DMS 273 (cell line): ENCODE measurements around the gene MTFP1.
"Not testable (repeated sequence)": the region's sequence is repeated elsewhere in the genome, so short reads cannot be mapped to it uniquely, and the experiment has no call there.

Experiments used
- DNase-seq: peaks from one replicate; lab custom pipeline; 2025; ENCODE audit not compliant: unreplicated experiment; lab: John Stamatoyannopoulos, UW

MTFP1 gene

DNA sequence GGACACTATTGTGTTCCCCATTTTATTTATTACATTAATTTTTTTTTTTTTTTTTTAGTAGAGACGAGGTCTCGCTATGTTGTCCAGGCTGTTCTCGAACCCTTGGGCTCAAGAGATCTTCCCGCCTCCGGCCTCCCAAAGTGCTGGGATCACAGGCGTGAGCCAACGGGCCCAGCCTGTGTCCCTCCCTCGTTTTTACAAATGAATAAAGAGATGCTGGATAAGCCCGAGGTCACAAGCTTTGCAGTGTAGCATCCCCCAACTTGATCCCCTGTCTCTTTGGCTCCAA lies 297 bp upstream of the MTFP1 start:
- DNase-seq, result no peak

DNA sequence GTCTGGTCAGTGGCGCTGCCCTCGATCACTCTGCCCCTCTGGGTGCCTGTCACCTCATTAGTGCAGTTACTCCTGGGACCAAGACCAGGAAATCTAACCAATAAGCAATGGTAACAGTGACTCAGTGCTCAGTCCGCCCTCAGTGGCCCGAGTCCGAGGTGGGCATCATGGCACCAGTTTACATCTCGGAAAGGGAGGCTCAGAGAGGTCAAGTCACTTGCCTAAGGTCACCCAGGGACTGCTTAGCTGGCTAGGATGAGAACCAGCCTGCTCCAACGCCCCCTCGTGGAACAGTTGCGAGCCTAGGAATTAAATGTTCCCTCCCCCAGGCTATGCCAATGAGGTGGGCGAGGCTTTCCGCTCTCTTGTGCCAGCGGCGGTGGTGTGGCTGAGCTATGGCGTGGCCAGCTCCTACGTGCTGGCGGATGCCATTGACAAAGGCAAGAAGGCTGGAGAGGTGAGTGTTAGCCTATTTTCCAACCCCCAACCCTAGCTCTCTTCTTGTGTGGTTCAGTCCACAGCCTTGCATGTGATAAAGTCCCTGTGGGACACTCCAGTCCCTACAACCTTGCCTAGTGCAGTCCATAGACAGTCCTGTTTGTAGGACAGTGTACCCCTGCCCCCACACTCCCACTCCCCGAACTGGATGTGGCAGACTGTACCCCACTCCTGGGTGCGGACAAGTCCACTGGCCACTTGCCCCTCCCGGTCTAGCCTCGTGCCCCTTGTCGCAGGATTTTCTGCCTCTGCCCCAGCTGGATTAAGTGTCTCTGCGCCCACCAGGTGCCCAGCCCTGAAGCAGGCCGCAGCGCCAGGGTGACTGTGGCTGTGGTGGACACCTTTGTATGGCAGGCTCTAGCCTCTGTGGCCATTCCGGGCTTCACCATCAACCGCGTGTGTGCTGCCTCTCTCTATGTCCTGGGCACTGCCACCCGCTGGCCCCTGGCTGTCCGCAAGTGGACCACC lies 1.1 kb downstream of the MTFP1 start:
- DNase-seq, result peak; percentile 89

DNA sequence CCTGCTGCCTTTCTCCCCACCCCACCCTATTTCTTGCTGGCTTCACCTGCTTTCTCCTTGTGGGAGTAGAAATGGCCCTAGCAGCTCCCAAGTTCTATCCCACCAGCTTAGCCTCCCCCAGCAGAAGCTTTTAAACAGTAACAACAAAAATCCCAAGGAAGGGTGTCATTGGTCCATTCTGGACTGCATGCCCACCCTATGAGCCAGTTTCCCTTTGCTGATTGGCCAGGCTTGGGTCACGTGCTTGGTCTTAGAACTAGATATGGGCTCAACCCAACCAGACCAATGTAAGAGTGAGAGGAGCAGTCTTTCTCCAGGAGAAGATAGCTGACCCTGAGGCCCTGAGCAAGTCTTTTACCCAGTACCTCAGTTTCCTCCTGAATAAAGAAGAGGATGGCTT lies 2.3 kb downstream of the MTFP1 start:
- peak; percentile 11 for DNase-seq

DNA sequence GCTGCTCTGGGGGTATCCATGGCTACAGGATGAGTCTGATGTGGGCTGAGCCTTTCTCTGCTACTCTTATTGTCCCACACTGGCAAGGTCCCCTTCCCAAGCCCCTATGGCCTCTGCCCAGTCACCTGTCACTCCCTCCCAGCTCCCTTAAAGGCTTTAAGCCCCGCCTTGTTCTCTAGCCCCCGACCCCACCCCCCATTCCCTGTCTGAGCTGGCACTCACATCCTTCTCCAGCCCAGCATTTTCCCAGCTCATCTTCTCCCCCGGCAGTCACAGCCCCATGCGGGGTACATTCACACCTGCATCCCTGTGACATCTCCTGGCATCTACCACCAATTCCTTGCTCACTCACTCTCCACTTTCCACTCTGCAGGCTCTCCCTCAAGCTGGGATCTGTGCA lies 4.3 kb downstream of the MTFP1 start:
- no peak for DNase-seq

DNA sequence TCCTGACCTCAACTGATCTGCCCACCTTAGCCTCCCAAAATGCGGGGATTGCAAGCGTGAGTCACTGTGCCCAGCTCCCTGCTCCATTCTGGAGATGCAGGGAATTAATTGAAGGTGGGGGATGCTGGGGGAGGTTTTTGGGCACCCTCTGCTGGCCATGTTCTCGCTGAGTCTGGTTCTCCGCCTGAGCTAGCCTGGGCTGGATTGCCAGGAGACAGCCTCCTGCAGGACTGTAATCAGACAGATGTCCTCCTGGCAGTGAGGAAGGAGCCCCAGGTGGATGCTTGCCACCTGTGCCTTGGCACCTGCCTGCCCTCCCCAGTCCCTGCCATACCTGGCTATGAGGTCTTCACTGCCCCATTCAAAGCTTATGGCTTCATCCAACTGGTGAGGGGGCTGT lies 5.4 kb downstream of the MTFP1 start:
- peak; percentile 37 for DNase-seq

DNA sequence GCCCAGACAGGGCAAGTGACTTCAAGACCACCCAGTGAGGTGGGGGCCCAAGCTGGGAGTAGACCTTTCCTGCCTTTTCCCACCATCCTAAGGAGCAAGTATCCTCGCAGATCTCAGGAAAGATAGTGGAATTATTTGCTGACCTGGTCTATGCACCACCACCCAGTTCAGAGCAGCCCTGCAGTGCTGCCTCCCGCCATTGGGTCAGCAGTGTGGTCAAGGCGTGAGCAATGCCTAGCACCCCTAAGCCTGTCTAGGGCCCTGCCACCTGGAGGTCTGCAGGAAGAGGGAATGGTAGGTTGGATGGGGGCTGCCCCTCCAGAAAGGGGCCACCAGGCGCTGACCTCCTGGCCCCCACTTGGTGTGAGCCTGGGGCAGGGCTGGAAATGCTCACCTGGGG lies 6.5 kb downstream of the MTFP1 start:
- no peak for DNase-seq

DNA sequence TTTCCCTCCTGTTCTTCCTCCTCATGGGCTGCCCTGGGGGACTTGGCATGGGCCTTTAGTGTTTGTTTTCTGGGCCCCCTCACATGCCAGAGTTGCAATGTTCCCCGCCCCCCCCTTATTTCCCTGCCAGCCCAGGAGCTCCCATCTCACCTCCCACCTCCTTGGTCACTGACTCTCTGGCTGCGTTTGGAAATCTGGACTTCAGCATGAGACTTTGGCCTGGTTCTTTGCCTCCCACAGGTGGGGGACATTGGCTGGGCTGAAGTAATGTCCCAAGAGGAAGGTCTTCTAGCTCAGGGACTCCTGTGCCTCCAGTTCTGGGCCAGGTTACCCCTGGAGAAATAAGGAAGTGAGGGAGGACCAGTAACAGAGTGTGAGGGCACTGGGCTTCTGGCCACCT lies 7.0 kb downstream of the MTFP1 start:
- DNase-seq, result no peak

DNA sequence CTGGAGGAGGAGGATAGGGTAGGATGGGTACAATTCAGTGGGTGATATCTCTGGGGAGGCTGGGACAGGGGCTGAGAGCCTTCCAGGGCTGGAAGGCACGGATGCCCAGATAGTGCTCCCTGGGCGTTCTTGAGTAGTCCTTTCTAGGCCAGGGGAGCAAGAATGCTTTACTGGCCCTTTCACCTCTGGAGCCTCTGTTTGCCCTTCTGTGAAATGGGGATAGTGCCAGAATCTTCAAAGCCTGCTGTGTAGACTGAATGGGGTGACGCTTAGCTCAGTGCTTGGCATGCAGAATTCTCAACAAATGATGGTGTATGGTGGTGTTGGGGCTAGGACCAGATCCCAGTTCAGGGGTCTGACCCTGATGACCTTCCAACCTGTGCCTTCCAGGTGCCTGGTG lies 7.7 kb downstream of the MTFP1 start:
- DNase-seq, result no peak

DNA sequence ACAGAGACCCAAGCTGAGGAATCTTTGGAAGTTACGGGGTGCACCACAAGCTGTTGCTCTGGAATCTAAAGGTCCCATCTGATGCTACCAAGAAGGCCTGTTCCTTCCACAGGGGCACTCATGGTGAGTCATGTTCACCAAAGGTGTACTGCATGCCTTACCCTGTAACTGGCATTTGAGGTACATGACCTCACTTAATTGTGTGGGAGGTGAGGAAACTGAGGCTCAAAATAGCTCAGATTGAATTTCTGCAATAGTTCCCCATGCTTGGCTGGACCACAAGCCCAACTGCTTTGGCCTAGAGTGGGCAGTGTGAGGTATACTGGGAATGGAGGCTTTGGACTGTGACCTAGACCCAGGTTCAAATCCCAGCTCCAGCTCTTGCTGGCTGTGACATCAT lies 8.2 kb downstream of the MTFP1 start:
- no peak for DNase-seq

DNA sequence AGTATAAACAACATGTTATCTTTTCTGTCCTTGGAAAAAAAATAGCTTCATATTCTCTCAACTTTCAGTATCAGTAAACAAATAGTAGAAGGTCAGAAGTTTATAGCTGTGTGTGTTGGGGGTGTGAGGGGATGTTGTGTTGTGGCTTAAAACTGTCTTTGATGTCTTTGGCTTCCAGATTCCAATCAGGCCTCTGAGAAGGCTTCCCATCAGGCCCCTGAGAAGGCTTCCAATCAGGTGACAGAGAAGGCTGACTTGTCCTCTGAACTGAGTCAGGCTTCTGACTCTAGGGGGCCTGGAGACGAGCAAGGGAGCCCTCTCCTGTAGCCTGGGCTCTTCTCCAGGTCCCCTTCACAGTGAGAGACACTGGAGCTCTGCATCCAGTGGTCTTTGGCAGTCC lies 9.3 kb downstream of the MTFP1 start:
- DNase-seq, result no peak

DNA sequence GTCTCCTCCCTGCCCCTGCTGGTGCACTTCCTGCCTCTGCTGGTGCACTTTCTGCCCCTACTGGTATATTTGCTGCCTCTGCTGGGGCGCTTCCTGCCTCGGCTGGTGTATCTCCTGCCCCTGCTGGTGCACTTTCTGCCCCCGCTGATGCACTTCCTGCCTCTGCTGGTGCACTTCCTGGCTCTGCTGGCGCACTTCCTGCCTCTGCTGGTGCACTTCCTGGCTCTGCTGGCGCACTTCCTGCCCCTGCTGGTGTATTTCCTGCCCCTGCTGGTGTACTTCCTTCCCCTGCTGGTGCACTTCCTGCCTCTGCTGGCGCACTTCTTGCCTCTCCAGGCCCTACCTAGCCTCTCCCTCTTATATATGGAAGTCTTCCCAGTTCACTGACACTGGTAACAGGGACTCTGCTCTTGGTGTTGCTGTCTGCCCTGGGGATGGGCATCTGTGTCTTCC lies 10.1 kb downstream of the MTFP1 start:
- peak; percentile 6 for DNase-seq

DNA sequence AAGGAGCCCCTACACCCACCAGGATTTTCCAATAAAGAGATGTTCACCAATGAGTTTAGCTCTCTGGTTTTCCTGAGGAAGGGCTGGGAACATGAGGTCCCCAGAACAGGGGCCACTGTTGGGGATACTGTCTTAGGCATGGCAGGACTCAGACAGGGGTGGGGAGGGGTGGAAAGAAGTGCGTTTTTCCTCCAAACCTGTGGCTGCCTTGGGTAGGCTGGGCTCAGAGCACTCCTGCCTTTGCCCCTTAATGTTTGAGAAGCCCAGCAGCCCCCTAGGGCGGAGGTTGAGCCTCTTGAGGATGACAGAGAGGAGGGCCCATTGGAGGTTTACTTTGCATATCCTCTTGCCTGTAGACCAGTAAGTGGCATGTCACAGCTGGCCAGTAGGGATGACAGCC lies 10.6 kb downstream of the MTFP1 start:
- no peak for DNase-seq

DNA sequence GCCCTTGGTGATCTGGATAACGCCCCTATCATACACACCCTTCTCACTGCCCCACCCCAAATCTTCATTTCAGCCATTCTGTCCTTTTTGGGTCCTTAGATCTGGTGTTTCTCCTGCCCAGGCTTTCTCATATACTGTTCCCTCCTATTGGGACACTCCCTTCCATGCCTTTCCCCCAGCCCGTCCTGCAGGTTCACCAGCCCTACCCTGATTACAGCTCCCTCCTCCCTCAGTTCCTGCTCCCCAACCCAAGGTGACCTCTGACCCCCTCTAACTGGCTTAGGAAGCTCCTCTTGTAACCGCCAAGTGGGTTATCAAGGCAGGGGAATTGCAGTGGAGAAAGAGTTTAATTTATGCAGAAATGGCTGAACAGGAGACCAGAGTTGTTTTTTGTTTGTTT lies 13.0 kb downstream of the MTFP1 start:
- DNase-seq, result no peak

DNA sequence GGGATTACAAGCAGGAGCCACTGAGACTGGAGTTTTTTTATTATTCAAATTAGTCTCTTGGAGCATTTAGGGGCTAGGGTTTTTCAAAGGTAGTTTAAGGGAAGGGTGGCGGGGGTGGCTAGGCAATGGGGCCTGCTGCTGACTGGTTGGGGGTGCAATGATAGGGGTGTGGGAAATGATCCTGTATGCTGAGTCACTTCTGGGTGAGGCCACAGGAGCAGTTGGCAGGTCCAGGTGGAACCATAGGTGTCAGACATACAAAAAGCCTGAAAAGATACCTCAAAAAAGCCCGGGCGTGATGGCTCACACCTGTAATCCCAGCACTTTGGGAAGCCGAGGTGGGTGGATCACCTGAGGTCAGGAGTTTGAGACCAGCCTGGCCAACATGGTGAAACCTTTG lies 13.7 kb downstream of the MTFP1 start:
- DNase-seq, result no peak

DNA sequence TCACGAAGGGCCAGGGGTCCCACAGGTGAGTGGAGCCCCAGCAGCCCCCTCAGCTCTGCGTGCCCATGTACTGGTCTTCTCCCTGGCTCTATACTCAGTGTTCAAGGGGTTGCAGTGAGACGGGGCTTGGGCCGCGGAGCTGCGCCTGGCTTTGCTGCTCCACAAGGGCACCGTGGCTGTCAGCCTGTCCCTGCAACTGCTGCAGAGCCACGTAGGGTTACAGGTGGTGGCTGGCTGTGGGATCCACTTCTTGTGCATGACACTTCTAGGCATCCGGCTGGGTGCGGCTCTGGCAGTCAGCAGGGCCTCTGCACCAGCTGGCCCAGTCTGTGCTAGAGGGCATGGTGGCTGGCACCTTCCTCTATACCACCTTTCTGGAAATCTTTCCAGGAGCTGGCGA lies 14.3 kb downstream of the MTFP1 start:
- no peak for DNase-seq

DNA sequence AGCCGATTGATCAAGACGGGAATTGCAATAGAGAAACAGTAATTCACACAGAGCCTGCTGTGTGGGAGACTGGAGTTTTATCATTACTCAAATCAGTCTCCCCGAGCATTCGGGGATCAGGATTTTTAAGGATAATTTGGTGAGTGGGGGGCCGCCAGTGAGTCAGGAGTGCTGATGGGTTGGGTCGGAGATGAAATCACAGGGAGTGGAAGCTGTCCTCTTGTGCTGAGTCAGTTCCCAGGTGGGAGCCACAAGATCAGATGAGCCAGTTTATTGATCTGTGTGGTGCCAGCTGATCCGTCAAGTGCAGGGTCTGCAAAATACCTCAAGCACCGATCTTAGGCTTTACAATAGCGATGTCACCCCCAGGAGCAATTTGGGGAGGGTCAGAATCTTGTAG lies 15.5 kb downstream of the MTFP1 start:
- DNase-seq, result no peak

DNA sequence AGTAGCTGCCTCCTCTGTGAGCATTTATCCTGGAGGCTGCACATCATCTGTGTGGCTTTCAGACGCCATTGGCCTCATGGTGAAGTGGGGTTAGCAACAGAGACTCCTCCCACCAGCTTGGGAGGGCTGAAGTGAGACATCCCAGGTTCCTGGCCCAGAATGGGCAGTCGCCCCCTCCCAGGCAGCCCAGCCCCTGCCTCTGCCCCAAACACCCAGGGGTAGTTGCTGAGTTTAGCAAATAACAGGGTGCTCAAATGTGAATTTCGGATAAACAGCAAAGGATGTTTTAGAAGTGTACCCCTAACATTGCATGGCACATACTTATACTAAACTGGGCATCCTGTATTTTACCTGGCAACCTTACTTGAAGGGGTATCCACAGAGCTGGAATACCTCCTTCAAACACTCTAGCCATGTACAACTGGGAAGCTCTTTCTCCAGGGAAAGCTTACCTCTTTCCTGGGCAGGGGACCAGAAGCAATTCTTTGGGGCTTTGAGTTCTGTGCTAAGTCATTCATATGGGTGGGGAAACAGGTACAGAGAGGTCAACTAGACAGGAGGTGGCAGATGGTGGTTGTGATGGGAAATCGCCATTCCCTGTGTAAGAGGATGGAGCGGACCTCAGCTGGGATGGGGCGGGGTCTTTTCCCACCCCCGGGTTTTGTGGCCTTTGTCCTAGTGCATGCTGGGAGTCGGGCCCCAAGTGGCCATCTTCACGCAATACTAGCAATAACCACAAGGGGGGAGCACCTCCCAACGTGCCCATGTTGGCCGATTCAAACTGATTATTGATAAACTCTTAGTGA lies 19.3 kb downstream of the MTFP1 start:
- DNase-seq, result peak; percentile 79

DNA sequence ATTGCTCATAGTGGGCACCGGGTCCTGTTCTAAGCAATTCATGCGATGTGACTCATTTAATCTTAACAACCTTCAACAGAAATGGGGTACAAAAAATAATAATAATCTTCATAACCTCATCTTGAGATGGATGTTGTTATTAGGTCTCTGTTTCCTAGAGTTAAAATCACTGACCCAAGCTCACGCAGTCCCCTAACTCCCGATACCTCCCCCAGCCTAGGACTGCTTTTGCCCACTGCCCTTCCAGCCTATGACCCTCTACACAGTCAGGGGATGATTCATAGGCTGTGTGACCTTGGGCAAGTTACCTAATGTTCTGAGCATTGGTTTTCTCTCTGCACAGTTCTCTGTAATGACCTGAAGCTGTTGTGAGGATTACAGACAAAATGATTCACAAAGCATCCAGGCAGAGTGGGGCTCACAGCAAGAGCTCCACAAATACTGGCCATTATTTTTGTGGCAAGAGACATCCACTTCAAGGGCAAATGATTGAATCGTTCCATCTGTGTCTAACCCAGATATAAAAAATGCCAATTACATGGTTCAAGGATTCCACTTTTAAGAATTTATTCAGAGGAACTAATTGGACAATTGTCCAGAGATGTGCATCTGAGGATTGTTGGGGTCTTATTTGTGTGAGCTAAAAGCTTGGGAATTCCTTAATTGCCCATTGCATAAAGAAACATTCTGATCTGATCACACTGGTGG lies 20.0 kb downstream of the MTFP1 start:
- no peak for DNase-seq

DNA sequence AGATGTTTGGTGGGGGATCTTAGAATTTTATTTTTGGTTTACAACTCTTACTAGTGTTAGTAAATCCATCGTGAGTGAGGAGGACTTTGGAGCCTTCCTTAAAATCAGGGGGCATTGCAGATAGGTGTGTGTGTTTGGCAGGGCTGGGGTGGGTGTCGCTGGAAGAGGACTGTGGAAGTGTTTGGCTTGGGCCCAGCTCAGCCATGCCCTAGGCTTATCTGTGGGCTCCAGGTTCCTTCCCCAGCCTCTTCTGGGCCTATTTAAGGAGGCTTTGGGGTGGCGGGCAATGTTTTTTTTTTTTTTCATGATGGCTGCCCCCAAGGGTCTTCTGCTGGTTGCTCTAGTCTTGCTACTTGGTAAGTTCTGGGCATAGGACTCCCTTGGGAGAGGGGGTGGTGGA lies 22.1 kb downstream of the MTFP1 start:
- no peak for DNase-seq

DNA sequence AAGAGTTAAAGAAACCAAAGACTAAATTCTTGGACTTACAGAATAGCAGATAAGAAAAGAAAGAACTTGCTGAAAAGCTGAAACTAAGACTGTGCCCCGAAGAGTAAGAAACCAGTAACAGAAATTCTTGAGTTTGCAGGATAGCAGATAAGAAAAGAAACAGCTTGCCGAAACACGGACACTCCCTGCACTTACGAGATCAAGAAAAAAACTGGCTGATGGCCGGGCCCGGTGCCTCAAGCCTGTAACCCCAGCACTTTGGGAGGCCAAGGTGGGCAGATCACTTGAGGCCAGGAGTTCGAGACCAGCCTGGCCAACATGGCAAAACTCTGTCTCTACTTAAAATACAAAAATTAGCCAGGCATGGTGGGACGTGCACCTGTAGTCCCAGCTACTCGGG lies 25.9 kb downstream of the MTFP1 start:
- DNase-seq, result not testable (repeated sequence)

DNA sequence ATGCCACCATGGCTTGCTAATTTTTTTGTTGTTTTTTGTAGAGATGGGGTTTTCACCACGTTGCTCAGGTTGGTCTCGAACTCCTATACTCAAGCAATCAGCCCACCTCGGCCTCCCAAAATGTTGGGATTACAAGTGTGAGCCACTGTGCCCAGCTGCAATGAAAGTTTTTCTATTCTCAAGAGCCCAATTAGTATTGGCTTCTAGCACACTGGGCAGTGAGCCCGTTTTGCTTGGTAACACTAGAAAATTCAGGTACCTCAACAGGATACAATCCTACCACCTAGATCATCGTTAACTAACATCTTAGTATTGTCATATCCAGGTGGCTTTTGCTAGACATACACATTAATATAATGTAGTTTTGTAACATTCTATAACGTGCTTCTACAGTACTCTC lies 27.3 kb downstream of the MTFP1 start:
- peak; percentile 7 for DNase-seq
